ENCODE measurements around the gene CMTM6.

Gene CMTM6

DNA sequence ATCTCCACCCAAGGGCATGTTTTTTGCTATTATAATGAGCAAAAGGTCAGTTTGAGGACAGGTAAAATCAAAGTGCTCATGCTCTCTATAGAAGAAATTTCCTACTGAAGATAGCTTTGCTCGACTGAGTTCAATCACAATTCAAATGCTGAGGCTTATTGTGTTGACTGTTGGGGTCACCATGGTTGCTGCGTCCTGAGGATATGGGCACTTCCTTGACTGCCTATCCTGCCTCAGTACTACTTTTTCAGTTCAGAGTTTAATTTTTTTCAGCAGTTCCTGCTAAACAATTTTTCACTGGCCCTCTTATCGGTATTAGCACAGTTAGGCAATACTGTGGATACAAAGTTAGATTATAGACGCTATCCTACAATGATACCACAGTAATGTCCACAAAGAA, 3.8 kb upstream of the CMTM6 start:
- no peak for ATAC-seq (ENCODE audit: insufficient read depth, low read depth)
- H3K9me3 ChIP-seq (ENCODE audit: insufficient read depth, low read length, severe bottlenecking): no peaks in the 10 kb centered on the region
- peaks cover 11% of the 10 kb centered on the region for H3K79me2 ChIP-seq (ENCODE audit: insufficient read depth, low read length)
- H3K27ac ChIP-seq (ENCODE audit: low read length): no peak overlapping the region
- no peak for DNase-seq
- H3K36me3 ChIP-seq (ENCODE audit: insufficient read depth, low read length): no peaks in the 10 kb centered on the region
- H3K27me3 ChIP-seq (ENCODE audit: insufficient read depth, low read length, poor library complexity): no peaks in the 10 kb centered on the region
- no peak overlapping the region for H2AFZ ChIP-seq (ENCODE audit: low read depth, low read length)
- H3K4me3 ChIP-seq (ENCODE audit: low read depth in 1 of 2, low read length in 2 of 2): no peak overlapping the region
- TF ChIP-seq, protein P1, sequence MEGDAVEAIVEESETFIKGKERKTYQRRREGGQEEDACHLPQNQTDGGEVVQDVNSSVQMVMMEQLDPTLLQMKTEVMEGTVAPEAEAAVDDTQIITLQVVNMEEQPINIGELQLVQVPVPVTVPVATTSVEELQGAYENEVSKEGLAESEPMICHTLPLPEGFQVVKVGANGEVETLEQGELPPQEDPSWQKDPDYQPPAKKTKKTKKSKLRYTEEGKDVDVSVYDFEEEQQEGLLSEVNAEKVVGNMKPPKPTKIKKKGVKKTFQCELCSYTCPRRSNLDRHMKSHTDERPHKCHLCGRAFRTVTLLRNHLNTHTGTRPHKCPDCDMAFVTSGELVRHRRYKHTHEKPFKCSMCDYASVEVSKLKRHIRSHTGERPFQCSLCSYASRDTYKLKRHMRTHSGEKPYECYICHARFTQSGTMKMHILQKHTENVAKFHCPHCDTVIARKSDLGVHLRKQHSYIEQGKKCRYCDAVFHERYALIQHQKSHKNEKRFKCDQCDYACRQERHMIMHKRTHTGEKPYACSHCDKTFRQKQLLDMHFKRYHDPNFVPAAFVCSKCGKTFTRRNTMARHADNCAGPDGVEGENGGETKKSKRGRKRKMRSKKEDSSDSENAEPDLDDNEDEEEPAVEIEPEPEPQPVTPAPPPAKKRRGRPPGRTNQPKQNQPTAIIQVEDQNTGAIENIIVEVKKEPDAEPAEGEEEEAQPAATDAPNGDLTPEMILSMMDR (IDR thresholded peaks at IDR 0.05; ENCODE audit: borderline replicate concordance, extremely low read depth, low read length, poor library complexity, severe bottlenecking): no peak
- no peak for TF ChIP-seq EZH2 (IDR thresholded peaks at IDR 0.05; ENCODE audit: borderline replicate concordance, low read depth, low read length, severe bottlenecking)
- H3K9ac ChIP-seq (ENCODE audit: low read depth, low read length): no peak overlapping the region
- H3K4me2 ChIP-seq (ENCODE audit: insufficient read depth, low read length): no peak overlapping the region
- peaks cover 5% of the 10 kb centered on the region; the same call in 1 of the 2 replicates for H4K20me1 ChIP-seq (ENCODE audit: insufficient read depth, low read length)
- H3K4me1 ChIP-seq (ENCODE audit: insufficient read depth, low read length): peaks cover 14% of the 10 kb centered on the region

DNA sequence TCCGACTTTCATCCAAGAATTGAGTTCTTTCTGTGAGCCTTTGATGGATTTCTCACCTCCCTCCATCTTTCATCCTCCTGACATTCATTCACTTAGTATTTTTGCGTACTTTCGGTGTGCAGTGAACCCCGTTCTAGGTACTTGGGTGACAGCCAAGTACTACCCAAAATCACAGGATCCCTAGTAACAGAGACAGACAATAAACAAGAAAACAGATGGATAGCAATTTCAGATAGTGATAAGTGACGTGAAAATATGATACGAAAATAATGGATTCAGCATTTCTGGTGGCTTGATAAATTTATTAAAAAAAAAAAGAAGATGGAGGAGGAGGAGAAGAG, 264 bp upstream of the CMTM6 start:
- Histone ChIP-seq H4K20me1 (ENCODE audit: insufficient read depth, low read length) (peaks cover 5% of the 10 kb centered on the region; the same call in 1 of the 2 replicates), H3K4me3 (ENCODE audit: low read depth in 1 of 2, low read length in 2 of 2) (peak overlapping the region; percentile 97 to 99; a peak in 3 of 4 replicates), H3K9me3 (ENCODE audit: insufficient read depth, low read length, severe bottlenecking) (no peaks in the 10 kb centered on the region), H3K9ac (ENCODE audit: low read depth, low read length) (peak overlapping the region; percentile 90), H3K4me2 (ENCODE audit: insufficient read depth, low read length) (peak overlapping the region; percentile 98), H3K79me2 (ENCODE audit: insufficient read depth, low read length) (peaks cover 45% of the 10 kb centered on the region), H3K27me3 (ENCODE audit: insufficient read depth, low read length, poor library complexity) (no peaks in the 10 kb centered on the region), H3K4me1 (ENCODE audit: insufficient read depth, low read length) (peaks cover 36% of the 10 kb centered on the region), H2AFZ (ENCODE audit: low read depth, low read length) (peak overlapping the region; percentile 87), H3K36me3 (ENCODE audit: insufficient read depth, low read length) (no peaks in the 10 kb centered on the region), H3K27ac (ENCODE audit: low read length) (peak overlapping the region; percentile 71)
- ATAC-seq (ENCODE audit: insufficient read depth, low read depth) (peak; percentile 3; the same call in 2 of the 3 replicates), DNase-seq (no peak)
- no peak for TF ChIP-seq EZH2 (IDR thresholded peaks at IDR 0.05; ENCODE audit: borderline replicate concordance, low read depth, low read length, severe bottlenecking)
- TF ChIP-seq, protein P1 (IDR thresholded peaks at IDR 0.05; ENCODE audit: borderline replicate concordance, extremely low read depth, low read length, poor library complexity, severe bottlenecking): no peak

DNA sequence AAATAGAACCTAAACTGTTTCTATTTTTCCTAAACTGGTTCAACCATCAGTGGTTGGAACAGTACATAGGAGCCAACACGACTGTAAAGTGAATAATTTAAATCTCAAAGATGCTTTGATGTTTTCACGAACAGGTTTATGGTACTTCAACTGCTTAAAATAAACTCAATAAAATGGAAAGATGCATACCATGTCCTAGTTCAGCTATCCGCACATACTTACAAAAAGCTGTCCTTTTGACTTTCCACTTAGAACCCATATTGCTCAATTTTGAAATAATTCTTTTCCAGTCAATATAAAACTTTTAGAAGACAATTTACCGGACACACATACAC, 902 bp downstream of the CMTM6 start:
- peak overlapping the region; percentile 90 for H3K9ac ChIP-seq (ENCODE audit: low read depth, low read length)
- H3K36me3 ChIP-seq (ENCODE audit: insufficient read depth, low read length): no peaks in the 10 kb centered on the region
- H2AFZ ChIP-seq (ENCODE audit: low read depth, low read length): peak overlapping the region; percentile 97
- ATAC-seq (ENCODE audit: insufficient read depth, low read depth): no peak
- H3K27me3 ChIP-seq (ENCODE audit: insufficient read depth, low read length, poor library complexity): no peaks in the 10 kb centered on the region
- DNase-seq: no peak
- peaks cover 5% of the 10 kb centered on the region; the same call in 1 of the 2 replicates for H4K20me1 ChIP-seq (ENCODE audit: insufficient read depth, low read length)
- TF ChIP-seq, protein P1 (IDR thresholded peaks at IDR 0.05; ENCODE audit: borderline replicate concordance, extremely low read depth, low read length, poor library complexity, severe bottlenecking): no peak
- TF ChIP-seq EZH2 (IDR thresholded peaks at IDR 0.05; ENCODE audit: borderline replicate concordance, low read depth, low read length, severe bottlenecking): no peak
- H3K4me2 ChIP-seq (ENCODE audit: insufficient read depth, low read length): peak overlapping the region; percentile 98
- peak overlapping the region; percentile 82 for H3K27ac ChIP-seq (ENCODE audit: low read length)
- peak overlapping the region; percentile 97 to 99 for H3K4me3 ChIP-seq (ENCODE audit: low read depth in 1 of 2, low read length in 2 of 2)
- peaks cover 36% of the 10 kb centered on the region for H3K4me1 ChIP-seq (ENCODE audit: insufficient read depth, low read length)
- no peaks in the 10 kb centered on the region for H3K9me3 ChIP-seq (ENCODE audit: insufficient read depth, low read length, severe bottlenecking)
- H3K79me2 ChIP-seq (ENCODE audit: insufficient read depth, low read length): peaks cover 47% of the 10 kb centered on the region
